Right atrium auricular region (tissue), 2 donors: ENCODE data around the gene ANKRD6. TPM values are rescaled to one million over a fixed set of nuclear protein-coding genes. Genes with fewer than 3 reads are reported as not detected.

Experiments
- DNase-seq: peaks from one replicate; pipeline ENCODE4 v3.0.0-alpha.2; 2019; ENCODE audit warnings: low spot score
- H3K27ac ChIP-seq, 2 donors: fragments of 200-600 bp; sonication (generic); 1 replicate in 1 of 2; 2 replicates in 1 of 2; pipeline ENCODE4 v1.5.1; 2016 to 2019
- H3K27me3 ChIP-seq, 2 donors: fragments of 200-600 bp; sonication (generic); one replicate each; pipeline versions ENCODE4 v1.5.1 to v1.6.0; 2017 to 2019
- H3K36me3 ChIP-seq: fragments of 200-600 bp; sonication (generic); one replicate; pipeline ENCODE4 v1.5.1; 2016
- H3K4me1 ChIP-seq, 2 donors: fragments of 200-600 bp; sonication (generic); one replicate each; pipeline versions ENCODE4 v1.5.1 to v1.6.0; 2017 to 2019
- H3K4me3 ChIP-seq, 2 donors: fragments of 200-600 bp; sonication (generic); 1 replicate in 1 of 2; 2 replicates in 1 of 2; pipeline ENCODE4 v1.5.1; 2017 to 2019; ENCODE audit warnings: mild to moderate bottlenecking in 1 of 2, moderate library complexity in 1 of 2
- H3K9me3 ChIP-seq, 2 donors: fragments of 200-600 bp; sonication (generic); one replicate each; pipeline ENCODE4 v1.5.1; 2019
- CTCF ChIP-seq, 2 donors: fragments of 200-600 bp; sonication (generic); IDR thresholded peaks; one replicate each; pipeline ENCODE4 v1.5.1; 2019; ENCODE audit warnings: antibody characterized with exemption in 2 of 2
- total RNA-seq, 2 donors: library from RNA; depleted of rRNA; stranded (reverse); fragments of >200 nt; gene quantifications; one replicate each; pipeline ENCODE4 v1.1.0, GENCODE V29; 2016

ANKRD6 gene
- total RNA-seq: 10 to 100 TPM in 1 of 2 donors, 1 to 10 TPM in 1; 9.2 to 12.3 TPM

GRCh38 chr6:89432875-89433251, at the start of gene ANKRD6:
ANKRD6 (plus strand) TSS chr6:89433152; CDS start chr6:89566977, 133,825 bp downstream.
- H3K27ac ChIP-seq: peak within 1 kb of the TSS; percentile 25 to 78
- peaks cover 0 to 19% of the 10 kb centered on the region in 2 donors for H3K4me1 ChIP-seq
- no peaks in the 10 kb centered on the region for H3K36me3 ChIP-seq

GRCh38 chr6:89385156-89385667, 47.7 kb upstream of the ANKRD6 start:
- Histone ChIP-seq H3K4me1 (peaks cover 0 to 5% of the 10 kb centered on the region in 2 donors), H3K9me3 (no peaks in the 10 kb centered on the region), H3K27me3 (no peaks in the 10 kb centered on the region), H3K36me3 (peaks cover 4% of the 10 kb centered on the region), H3K4me3 (no peak overlapping the region), H3K27ac (no peak overlapping the region)
- no peak for TF ChIP-seq CTCF (IDR thresholded peaks at IDR 0.05)
- DNase-seq: no peak

More at GRCh38 chr6:89432875-89433251, at the start of gene ANKRD6:
- TF ChIP-seq CTCF (IDR thresholded peaks at IDR 0.05): peak; percentile 90 to 91
- H3K4me3 ChIP-seq: peak within 1 kb of the TSS; percentile 77 to 97
- DNase-seq: peak; percentile 67
- no peaks in the 10 kb centered on the region for H3K27me3 ChIP-seq
- no peaks in the 10 kb centered on the region for H3K9me3 ChIP-seq

GRCh38 chr6:89385846-89386245, 47.1 kb upstream of the ANKRD6 start:
- no peak for DNase-seq
- no peaks in the 10 kb centered on the region for H3K9me3 ChIP-seq
- no peaks in the 10 kb centered on the region for H3K27me3 ChIP-seq
- no peak for TF ChIP-seq CTCF (IDR thresholded peaks at IDR 0.05)
- H3K27ac ChIP-seq: no peak overlapping the region
- H3K36me3 ChIP-seq: peaks cover 4% of the 10 kb centered on the region
- peaks cover 0 to 5% of the 10 kb centered on the region in 2 donors for H3K4me1 ChIP-seq
- H3K4me3 ChIP-seq: no peak overlapping the region

- no peak overlapping the region for H3K27ac ChIP-seq
- no peak overlapping the region for H3K4me3 ChIP-seq
- no peak for TF ChIP-seq CTCF (IDR thresholded peaks at IDR 0.05)
- no peak for DNase-seq
- H3K9me3 ChIP-seq: no peaks in the 10 kb centered on the region
- H3K27me3 ChIP-seq: no peaks in the 10 kb centered on the region
- peaks cover 4% of the 10 kb centered on the region for H3K36me3 ChIP-seq
- peaks cover 0 to 5% of the 10 kb centered on the region in 2 donors for H3K4me1 ChIP-seq
Observed at GRCh38 chr6:89386917-89387491, 45.9 kb upstream of the ANKRD6 start.

- Histone ChIP-seq H3K4me1 (peaks cover 0 to 5% of the 10 kb centered on the region in 2 donors), H3K4me3 (no peak overlapping the region), H3K27me3 (no peaks in the 10 kb centered on the region), H3K36me3 (peaks cover 4% of the 10 kb centered on the region), H3K9me3 (no peaks in the 10 kb centered on the region), H3K27ac (no peak overlapping the region)
- no peak for DNase-seq
- TF ChIP-seq CTCF (IDR thresholded peaks at IDR 0.05): no peak
Observed at GRCh38 chr6:89387516-89388201, 45.3 kb upstream of the ANKRD6 start.
